A673 (cell line): ENCODE measurements around the gene IQCC. TPM values are rescaled to one million over a fixed set of nuclear protein-coding genes. Genes with fewer than 3 reads are reported as not detected.

Experiments
- BruUV-seq: library from RNA; stranded (reverse); fragments of 400-500 nt; replicated peaks from 2 replicates; lab custom pipeline; 2021; lab: Mats Ljungman, UMichigan
- CTCF ChIA-PET: fragments of 300-600 bp; sonication (Branson Sonifier 250); formaldehyde crosslinking; loops from one replicate; lab custom pipeline; 2022; ENCODE audit warnings: antibody characterized with exemption; lab: Charles Lee
- POLR2A ChIA-PET: fragments of 300-600 bp; sonication (Branson Sonifier 250); formaldehyde crosslinking; loops from one replicate; lab custom pipeline; 2022; ENCODE audit warnings: antibody characterized with exemption; ENCODE audit not compliant: low non-redundant PET; lab: Charles Lee
- DNase-seq: peaks from one replicate; pipeline ENCODE4 v3.0.0-alpha.2; 2015; ENCODE audit warnings: low spot score
- H3K27ac ChIP-seq: fragments of 200-600 bp; sonication (generic); 2 replicates; pipeline ENCODE4 v1.5.1; 2016; ENCODE audit warnings: mixed run types, low read depth, mild to moderate bottlenecking, mixed read lengths, antibody characterized with exemption, low read length; ENCODE audit not compliant: poor library complexity, severe bottlenecking
- H3K27me3 ChIP-seq: fragments of 200-600 bp; sonication (generic); replicated peaks from 2 replicates; pipeline ENCODE4 v1.6.1; 2017; ENCODE audit warnings: mixed run types, low read depth, mild to moderate bottlenecking, mixed read lengths, antibody characterized with exemption, low read length; ENCODE audit not compliant: insufficient read depth, poor library complexity
- H3K36me3 ChIP-seq: fragments of 200-600 bp; sonication (generic); 2 replicates; pipeline ENCODE4 v1.6.1; 2016; ENCODE audit warnings: mixed run types, mild to moderate bottlenecking, mixed read lengths, antibody characterized with exemption, low read length; ENCODE audit not compliant: insufficient read depth, poor library complexity, severe bottlenecking
- H3K4me1 ChIP-seq: fragments of 200-600 bp; sonication (generic); 2 replicates; pipeline ENCODE4 v1.6.1; 2017; ENCODE audit warnings: mixed run types, mild to moderate bottlenecking, mixed read lengths, antibody characterized with exemption, low read length; ENCODE audit not compliant: insufficient read depth, poor library complexity, severe bottlenecking
- H3K4me3 ChIP-seq: fragments of 200-600 bp; sonication (generic); 2 replicates; pipeline ENCODE4 v1.5.1; 2016; ENCODE audit warnings: low read depth, mixed run types, mild to moderate bottlenecking, mixed read lengths, low read length; ENCODE audit not compliant: poor library complexity, severe bottlenecking
- H3K9me3 ChIP-seq: fragments of 200-600 bp; sonication (generic); 2 replicates; pipeline ENCODE4 v1.6.1; 2016; ENCODE audit warnings: mixed run types, low read depth, mild to moderate bottlenecking, mixed read lengths, antibody characterized with exemption, low read length; ENCODE audit not compliant: poor library complexity, severe bottlenecking
- CTCF ChIP-seq: fragments of 300-800, 200-600 bp; sonication (generic); conservative IDR thresholded peaks from 2 replicates; pipeline ENCODE4 v1.5.1; 2017; ENCODE audit warnings: low read depth, mild to moderate bottlenecking, antibody characterized with exemption, low read length, moderate library complexity, mixed read lengths
- EZH2 ChIP-seq: fragments of 200-600 bp; sonication (generic); IDR thresholded peaks from 2 replicates; pipeline ENCODE4 v1.6.1; 2017; ENCODE audit warnings: borderline replicate concordance, low read depth, mild to moderate bottlenecking, mixed read lengths, antibody characterized with exemption, low read length; ENCODE audit not compliant: poor library complexity, severe bottlenecking
- intact Hi-C: fragments of 100-400 bp; cut with micrococcal nuclease; formaldehyde crosslinking; loops from one replicate; pipeline ENCODE4 v1.10.0; 2022; ENCODE audit not compliant: unreplicated experiment
- total RNA-seq: library from RNA; stranded (reverse); gene quantifications from 2 replicates; pipeline ENCODE4 v1.2.3, GENCODE V29; 2021

IQCC gene
- total RNA-seq, 1 experiment from 2014 or later, result 7.2 TPM

GRCh38 chr1:32228771-32229170 is 23.3 kb downstream of the IQCC start:
- CTCF ChIA-PET, result interaction anchor here (0.6 kb wide), 1 partner anchor 18 kb away, joined by 6 read pairs; no protein-coding TSS in a partner anchor
- no peaks in the 10 kb centered on the region for H3K9me3 ChIP-seq
- no TSS peak for BruUV-seq
- H3K4me3 ChIP-seq, result no peak overlapping the region
- POLR2A ChIA-PET, result no interaction called here
- H3K4me1 ChIP-seq, result no peaks in the 10 kb centered on the region
- H3K36me3 ChIP-seq, result peaks cover 67% of the 10 kb centered on the region
- no peaks in the 10 kb centered on the region for H3K27me3 ChIP-seq
- intact Hi-C loops, result loop anchor here (10.0 kb wide), 1 partner anchor 106 kb away; the partner anchor contains the start of gene MARCKSL1
- no peak for DNase-seq
- TF ChIP-seq EZH2 (no peak), CTCF (no peak)
- no peak overlapping the region for H3K27ac ChIP-seq

- intact Hi-C loops, result no loop called here
- ChIA-PET CTCF (no interaction called here), POLR2A (no interaction called here)
- Histone ChIP-seq H3K27ac (peak overlapping the region; percentile 21), H3K4me1 (no peaks in the 10 kb centered on the region), H3K27me3 (no peaks in the 10 kb centered on the region), H3K4me3 (no peak overlapping the region), H3K9me3 (no peaks in the 10 kb centered on the region), H3K36me3 (peaks cover 45% of the 10 kb centered on the region)
- TF ChIP-seq CTCF, result no peak
- TF ChIP-seq EZH2, result no peak
- no peak for DNase-seq
- no TSS peak for BruUV-seq
These were observed 26.5 kb downstream of the IQCC start for GRCh38 chr1:32231843-32232432.

- POLR2A ChIA-PET, result no interaction called here
These were observed 27.3 kb downstream of the IQCC start for GRCh38 chr1:32232558-32233304.

More at GRCh38 chr1:32232558-32233304, 27.3 kb downstream of the IQCC start:
- no peak for DNase-seq
- Histone ChIP-seq H3K36me3 (peaks cover 37% of the 10 kb centered on the region), H3K9me3 (no peaks in the 10 kb centered on the region), H3K27me3 (no peaks in the 10 kb centered on the region), H3K4me1 (no peaks in the 10 kb centered on the region), H3K4me3 (no peak overlapping the region), H3K27ac (no peak overlapping the region)
- intact Hi-C loops, result no loop called here
- TF ChIP-seq EZH2 (no peak), CTCF (no peak)
- CTCF ChIA-PET, result no interaction called here
- no TSS peak for BruUV-seq
